ENCODE results near the gene PHYH.
"Not testable (repeated sequence)": the region's sequence is repeated elsewhere in the genome, so short reads cannot be mapped to it uniquely, and the experiment has no call there.

PHYH gene

GRCh38 chr10:13270877-13271551, 28.9 kb downstream of the PHYH start:
- no peak for DNase-seq

GRCh38 chr10:13268841-13269240, 31.0 kb downstream of the PHYH start:
- DNase-seq, result no peak

- no peak for DNase-seq
These were observed 31.6 kb downstream of the PHYH start for GRCh38 chr10:13268310-13268709.

GRCh38 chr10:13263591-13263990, 36.3 kb downstream of the PHYH start:
- DNase-seq, result no peak

GRCh38 chr10:13262433-13262832, 37.4 kb downstream of the PHYH start:
- DNase-seq, result no peak

GRCh38 chr10:13257621-13258140, 42.2 kb downstream of the PHYH start:
- no peak for DNase-seq

GRCh38 chr10:13256627-13257026, 43.2 kb downstream of the PHYH start:
- DNase-seq, result no peak

GRCh38 chr10:13253726-13254125, 46.1 kb downstream of the PHYH start:
- DNase-seq, result no peak

- DNase-seq, result no peak
These were observed 52.1 kb downstream of the PHYH start for GRCh38 chr10:13247784-13248183.

GRCh38 chr10:13247246-13247645, 52.6 kb downstream of the PHYH start:
- no peak for DNase-seq

GRCh38 chr10:13242260-13242659, 57.6 kb downstream of the PHYH start:
- not testable (repeated sequence) for DNase-seq

GRCh38 chr10:13241613-13242012, 58.3 kb downstream of the PHYH start:
- DNase-seq, result no peak

GRCh38 chr10:13239923-13240322, 59.9 kb downstream of the PHYH start:
- DNase-seq, result no peak

- no peak for DNase-seq
These were observed 61.4 kb downstream of the PHYH start for GRCh38 chr10:13238271-13239077.

GRCh38 chr10:13236638-13237037, 63.2 kb downstream of the PHYH start:
- no peak for DNase-seq

GRCh38 chr10:13234736-13235135, 65.1 kb downstream of the PHYH start:
- not testable (repeated sequence) for DNase-seq

GRCh38 chr10:13234172-13234571, 65.7 kb downstream of the PHYH start, which contains the start of gene UCMA:
UCMA (minus strand) TSS chr10:13234374; CDS start chr10:13234258, 116 bp downstream.
- no peak for DNase-seq

GRCh38 chr10:13233358-13233757, 66.5 kb downstream of the PHYH start:
- DNase-seq, result no peak

GRCh38 chr10:13231808-13232207, 68.1 kb downstream of the PHYH start:
- DNase-seq, result no peak

- DNase-seq, result no peak
These were observed 68.7 kb downstream of the PHYH start for GRCh38 chr10:13231190-13231589.

Data from activated naive CD4-positive, alpha-beta T cell treated with anti-CD3 and anti-CD28 coated beads, Interleukin-2, amount 50 U/mL, for 16 hours (primary cell).